GM12865 (cell line): ENCODE measurements around the gene ESPL1.

Experiments
- DNase-seq: peaks from one replicate; pipeline ENCODE4 v3.0.0; 2010; ENCODE audit warnings: low read depth
- H3K4me3 ChIP-seq: 2 replicates; pipeline ENCODE4 v1.5.1; 2011; ENCODE audit warnings: mild to moderate bottlenecking, low read depth, low read length, control low read depth
- CTCF ChIP-seq: IDR thresholded peaks from 2 replicates; pipeline ENCODE4 v1.5.1; 2011; ENCODE audit warnings: low read length, control low read depth, low read depth, inconsistent platforms; ENCODE audit not compliant: insufficient read depth; ENCODE audit errors: missing control alignments

Gene ESPL1

GRCh38 chr12:53231921-53232645 lies 36.0 kb upstream of the ESPL1 start, which contains the start of gene RARG:
Gene RARG, minus strand, starts transcription at chr12:53232209. Its CDS starts 4,664 bp downstream, at chr12:53227545.
- H3K4me3 ChIP-seq: peak within 1 kb of the TSS; percentile 51
- DNase-seq: no peak
- no peak for TF ChIP-seq CTCF

GRCh38 chr12:53232646-53233461 lies 35.2 kb upstream of the ESPL1 start:
- TF ChIP-seq CTCF: no peak
- peak overlapping the region; percentile 37; the same call in 1 of the 2 replicates for H3K4me3 ChIP-seq
- DNase-seq: no peak

GRCh38 chr12:53233671-53234121 lies 34.4 kb upstream of the ESPL1 start:
- TF ChIP-seq CTCF: no peak
- DNase-seq: no peak
- no peak overlapping the region for H3K4me3 ChIP-seq

- H3K4me3 ChIP-seq: no peak overlapping the region
- TF ChIP-seq CTCF: no peak
- no peak for DNase-seq
These were observed 33.7 kb upstream of the ESPL1 start for GRCh38 chr12:53234271-53234914.

- no peak overlapping the region for H3K4me3 ChIP-seq
- no peak for DNase-seq
- TF ChIP-seq CTCF: no peak
These were observed 32.9 kb upstream of the ESPL1 start for GRCh38 chr12:53235164-53235563.

GRCh38 chr12:53235742-53236442 lies 32.2 kb upstream of the ESPL1 start:
- H3K4me3 ChIP-seq: no peak overlapping the region
- no peak for TF ChIP-seq CTCF
- DNase-seq: no peak
